Globus pallidus (tissue), 1 donor: ENCODE data around the gene EMP1.

Experiments
- DNase-seq: peaks from one replicate; pipeline ENCODE4 v3.0.0-alpha.2; 2015; ENCODE audit warnings: low spot score

Gene EMP1

DNA sequence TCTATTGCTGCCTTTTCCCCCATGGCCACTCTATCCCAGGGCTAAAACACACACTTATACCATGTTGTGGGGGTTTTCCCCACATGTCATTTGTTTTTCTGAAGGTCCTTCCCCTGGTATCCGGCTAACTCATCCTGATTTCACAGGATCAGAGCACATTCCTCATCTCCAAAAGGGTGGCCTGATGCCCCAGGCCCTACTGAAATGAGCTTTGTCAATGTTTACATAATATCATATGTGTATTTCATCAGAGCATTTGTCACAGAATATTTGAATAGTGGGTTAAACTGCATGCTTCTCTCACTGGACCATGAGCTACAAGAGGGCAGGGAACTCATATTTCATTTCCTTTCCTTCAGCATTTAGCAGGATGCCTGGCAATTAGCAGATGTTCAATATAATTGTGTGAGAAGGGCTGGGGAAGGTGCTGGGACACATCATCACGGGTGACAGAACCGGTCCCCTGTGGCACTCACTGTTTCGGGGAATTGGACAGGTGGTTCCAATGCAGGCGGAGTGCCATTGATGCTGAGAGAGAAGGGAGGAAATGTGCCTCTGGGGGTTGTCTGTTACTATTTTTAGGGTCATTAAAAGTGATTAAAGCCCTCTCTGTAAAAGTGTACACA lies 26.8 kb downstream of the EMP1 start:
- DNase-seq: no peak

DNA sequence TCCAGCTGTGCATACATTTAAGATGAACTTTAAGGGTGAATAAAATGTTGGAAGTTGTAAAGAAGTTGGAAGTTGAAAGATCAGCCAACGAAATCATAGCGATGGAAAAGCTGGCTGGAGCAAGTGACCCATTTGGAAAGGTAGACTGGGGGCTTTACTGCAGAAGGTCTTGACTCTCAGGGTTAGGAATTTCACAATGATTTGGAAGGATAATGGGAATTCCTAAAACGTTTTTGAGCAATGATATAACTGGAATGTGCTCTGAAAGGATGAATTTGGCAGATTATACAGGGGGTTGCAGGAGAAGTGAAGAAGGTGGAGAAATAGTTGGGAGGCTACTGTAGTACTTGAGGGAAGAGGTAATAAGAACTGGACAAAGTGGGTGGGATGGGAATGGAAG lies 27.4 kb downstream of the EMP1 start:
- no peak for DNase-seq

DNA sequence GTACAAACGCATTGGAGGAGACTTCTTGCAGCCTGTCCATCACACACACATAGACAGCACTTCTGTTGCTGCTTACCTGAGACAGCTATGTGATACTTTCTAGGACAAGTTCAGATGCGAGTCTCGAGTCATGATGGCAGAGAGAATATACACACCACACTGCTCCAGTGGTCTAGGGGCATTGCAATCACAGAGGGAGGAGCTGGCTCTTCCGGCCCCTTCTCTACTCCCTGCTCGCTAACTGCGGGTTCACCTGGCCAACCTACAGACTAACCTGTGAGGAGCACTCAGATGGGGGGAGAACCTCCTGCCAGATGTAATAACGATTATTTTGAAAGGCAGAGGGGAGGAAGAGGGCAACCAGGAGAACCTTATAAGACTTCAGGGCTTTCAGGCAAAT lies 30.7 kb downstream of the EMP1 start:
- DNase-seq: no peak

DNA sequence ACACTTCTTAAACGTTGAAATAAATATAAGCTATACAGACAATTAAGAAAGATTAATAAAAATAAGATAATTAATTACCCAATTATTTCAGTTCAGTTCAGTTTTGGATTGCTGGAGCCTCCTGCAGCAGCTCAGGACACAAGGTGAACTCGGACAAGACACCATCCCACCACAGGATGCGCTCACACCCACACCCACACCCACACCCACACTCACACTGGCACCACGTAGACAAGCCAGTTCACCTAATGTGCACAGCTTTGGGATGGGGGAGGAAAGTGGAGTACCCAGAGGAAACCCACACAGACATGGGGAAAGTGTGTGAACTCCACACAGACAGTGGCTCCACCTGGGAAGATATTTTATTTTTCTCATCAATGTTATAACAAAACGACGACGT lies 32.1 kb downstream of the EMP1 start:
- DNase-seq: no peak

- DNase-seq: no peak
Observed at GRCh38 chr12:13229504-13229903, 33.0 kb downstream of the EMP1 start.

- no peak for DNase-seq
Observed at GRCh38 chr12:13230500-13230899, 34.0 kb downstream of the EMP1 start.

DNA sequence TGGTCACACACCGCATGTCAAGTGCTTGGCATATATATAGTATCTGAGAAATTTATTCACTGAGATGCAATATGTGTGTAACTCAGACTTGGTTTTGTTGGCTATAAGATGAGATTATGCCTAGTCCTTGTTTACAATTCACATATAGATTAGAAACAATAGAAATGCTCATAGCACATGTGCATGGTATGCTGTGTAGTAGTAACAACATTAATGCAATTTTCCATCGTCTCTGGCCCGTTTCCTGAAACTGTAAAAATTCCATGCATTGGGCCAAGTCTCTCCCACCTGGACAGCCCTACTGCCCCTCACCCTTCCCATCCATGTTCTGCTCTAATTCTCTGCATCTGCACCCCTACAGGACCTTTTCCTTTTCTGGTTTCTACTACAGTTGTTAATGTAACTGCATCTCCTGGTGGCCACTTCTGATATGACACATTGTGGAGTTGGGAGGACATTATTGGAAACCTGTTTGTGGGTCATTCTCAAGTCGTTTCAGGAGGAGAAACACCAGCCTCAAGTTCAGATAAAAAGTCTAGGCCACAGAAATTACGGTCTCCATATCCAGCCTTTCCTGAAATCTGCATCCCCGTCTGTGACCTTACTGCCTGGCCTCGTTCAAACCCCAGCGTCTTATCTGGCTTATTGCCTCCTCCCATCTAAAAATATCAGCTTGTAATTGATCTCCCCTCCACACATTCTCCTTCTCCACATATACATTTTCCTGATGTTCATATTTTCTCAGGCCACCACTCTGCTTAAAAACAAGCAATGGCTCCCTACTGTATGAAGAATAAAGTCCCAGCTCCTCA lies 37.5 kb downstream of the EMP1 start:
- no peak for DNase-seq

DNA sequence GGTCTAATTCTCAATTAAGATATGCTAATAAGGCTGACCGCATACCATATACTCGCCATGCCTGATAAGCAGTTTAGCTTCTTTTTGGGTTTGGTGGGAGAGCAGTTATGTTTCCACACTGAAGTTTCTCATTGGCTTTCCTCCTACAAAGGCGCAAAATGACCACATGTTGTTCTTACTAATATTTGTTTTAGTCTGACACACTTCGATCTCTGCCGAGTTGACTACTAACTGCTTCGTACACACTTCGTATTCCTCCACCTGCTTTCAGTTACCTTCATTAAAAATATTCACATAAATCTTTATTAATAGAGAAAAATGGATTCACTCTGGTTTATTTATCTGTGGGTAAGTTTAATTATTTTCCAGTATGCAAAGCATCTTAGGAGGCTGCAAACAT lies 41.7 kb downstream of the EMP1 start:
- DNase-seq: no peak

DNA sequence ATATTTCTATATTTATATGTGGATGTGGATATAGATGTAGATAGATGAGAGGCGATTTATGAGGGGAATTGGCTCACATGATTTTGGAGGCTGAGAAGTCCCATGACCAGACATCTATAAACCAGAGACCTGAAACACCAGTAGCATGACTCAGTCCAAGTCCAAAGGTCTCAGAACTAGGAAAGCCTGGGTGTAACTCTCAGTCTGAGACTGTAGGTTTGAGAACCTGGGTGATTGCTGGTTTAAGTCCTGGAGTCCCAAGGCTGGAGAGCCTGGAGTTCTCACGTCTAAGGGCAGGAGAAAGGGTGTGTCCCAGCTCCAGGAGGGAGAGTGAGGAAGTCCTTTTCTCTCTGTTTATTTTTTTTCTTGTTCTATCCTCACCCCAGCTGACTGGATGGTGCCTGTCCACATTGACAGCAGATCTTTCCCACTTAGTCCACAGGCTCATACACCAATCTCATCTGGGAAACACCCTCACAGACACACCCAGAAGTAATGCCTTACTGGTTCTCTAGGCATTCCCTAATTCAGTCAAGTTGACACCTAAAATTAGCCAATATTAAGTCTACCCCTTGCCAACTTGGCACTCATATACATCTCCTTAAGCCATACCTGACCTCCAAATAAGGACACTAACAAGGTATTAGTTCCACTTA lies 45.4 kb downstream of the EMP1 start:
- DNase-seq: no peak

GRCh38 chr12:13242936-13243335 lies 46.4 kb downstream of the EMP1 start:
- DNase-seq: no peak

DNA sequence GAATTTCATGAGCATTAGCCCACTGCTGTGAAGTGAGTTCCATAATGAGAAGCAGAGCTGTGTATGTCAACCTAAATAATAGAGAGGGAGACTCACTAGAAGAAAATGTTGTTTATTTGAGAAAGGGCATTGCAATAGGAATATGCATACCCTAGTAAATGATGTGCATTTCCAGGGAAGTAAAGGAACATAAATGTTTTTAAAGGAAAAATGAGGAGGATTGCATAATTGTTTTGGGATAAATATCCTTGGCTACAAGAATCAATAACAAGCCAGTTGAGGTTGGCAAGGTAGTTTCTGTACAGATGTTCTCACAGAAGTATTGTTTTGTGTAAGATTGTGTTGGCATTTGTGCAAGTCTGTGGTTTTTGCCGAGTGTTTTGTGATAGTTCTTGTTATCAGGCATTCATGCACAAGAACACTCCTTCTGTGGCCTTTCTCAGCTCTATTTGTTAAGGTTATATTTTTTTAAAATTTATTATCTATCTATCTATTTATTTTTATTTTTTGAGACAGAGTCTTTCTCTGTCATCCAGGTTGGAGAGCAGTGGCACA lies 47.1 kb downstream of the EMP1 start:
- no peak for DNase-seq

DNA sequence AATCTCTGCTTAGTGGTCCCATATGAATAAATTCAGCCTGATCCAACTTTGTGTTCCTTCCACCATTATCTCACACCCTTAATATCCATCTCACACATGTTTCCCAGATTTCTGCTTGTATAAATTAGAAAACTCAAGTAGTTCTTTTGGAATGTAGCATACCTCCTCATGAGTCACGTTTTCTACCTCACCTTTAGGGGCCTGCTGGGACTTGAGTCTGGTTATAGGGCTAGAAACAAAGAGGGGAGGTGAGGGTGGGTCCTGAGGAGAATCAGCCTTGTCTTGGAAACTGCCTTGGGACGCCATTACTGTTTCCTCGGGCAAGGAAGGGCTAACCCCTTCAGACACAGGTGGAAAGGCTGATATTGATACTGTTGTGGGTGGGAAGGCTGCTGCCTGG lies 51.1 kb downstream of the EMP1 start:
- DNase-seq: no peak

GRCh38 chr12:13248964-13249363 lies 52.4 kb downstream of the EMP1 start:
- DNase-seq: no peak

- no peak for DNase-seq
Observed at GRCh38 chr12:13250416-13250815, 53.9 kb downstream of the EMP1 start.

- DNase-seq: no peak
Observed at GRCh38 chr12:13251521-13251920, 55.0 kb downstream of the EMP1 start.

DNA sequence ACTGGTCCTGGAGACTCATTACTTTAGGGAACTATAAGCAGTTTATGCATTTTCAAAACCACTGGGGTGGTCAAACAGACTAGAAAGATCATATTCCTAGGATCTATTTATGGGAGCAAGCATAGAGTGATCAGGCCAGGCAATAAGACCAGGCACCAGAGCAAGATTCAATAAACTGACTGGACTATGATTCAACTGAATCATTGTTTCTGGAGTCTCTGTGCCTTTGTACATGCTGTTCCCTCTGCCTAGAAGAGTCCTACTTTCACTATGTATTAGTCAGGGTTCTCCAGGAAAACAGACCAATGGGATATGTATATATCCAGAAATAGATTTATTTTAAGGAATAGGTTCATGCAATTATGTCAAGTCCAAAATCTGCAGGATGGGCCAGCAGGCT lies 55.5 kb downstream of the EMP1 start:
- DNase-seq: no peak

DNA sequence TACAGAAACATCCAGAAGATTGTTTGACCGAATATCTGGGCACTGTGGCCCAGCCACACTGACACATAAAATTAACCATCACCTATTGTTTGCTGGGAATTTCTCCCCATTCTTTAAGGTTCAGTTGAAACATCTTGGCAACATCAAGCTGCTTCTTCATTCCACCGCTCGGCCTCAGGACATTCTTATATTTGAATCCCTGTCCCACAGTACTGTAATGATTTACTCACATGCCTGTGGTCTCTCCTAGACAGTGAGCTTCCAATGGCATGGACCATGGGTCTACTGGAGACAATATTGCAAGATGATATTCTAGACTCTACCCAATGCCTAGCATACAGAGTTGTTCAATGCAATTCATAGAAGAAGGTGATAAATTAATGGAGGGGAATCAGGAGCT lies 56.1 kb downstream of the EMP1 start:
- no peak for DNase-seq

DNA sequence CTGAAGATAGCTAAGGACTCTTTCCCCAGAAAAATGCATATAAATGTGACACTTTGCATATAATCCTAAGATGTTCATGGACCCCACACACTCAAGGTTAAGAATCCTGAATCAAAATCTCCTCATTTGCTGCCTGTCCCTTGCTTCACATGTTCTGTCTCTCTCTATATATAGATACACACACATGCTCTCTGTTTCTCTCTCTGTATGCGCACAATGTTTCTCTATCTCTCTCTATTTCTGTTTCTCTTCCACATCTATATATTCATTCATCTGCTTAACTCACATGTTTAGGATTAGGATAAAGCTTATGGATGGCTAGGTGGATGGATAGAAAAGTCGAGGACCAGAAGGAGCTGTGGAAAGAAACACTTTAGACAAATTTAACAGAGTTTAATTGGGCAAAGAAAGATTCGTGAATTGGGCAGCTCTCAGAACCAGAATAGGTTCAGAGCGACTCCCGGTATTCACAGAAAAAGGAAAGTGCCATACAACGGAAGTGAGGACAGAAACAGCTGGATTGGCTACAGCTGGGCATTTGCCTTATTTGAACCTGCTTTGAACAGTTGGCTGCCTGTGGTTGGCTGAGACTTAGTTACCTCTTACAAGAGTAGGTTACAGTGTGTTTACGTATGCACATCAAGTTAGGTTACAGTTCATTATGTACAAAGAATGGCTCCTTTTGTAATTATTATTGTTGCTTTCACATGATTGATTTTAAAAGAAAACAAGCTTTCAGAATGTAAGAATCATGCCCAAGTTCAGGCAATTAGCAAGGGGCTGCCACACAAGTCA lies 57.6 kb downstream of the EMP1 start:
- no peak for DNase-seq

DNA sequence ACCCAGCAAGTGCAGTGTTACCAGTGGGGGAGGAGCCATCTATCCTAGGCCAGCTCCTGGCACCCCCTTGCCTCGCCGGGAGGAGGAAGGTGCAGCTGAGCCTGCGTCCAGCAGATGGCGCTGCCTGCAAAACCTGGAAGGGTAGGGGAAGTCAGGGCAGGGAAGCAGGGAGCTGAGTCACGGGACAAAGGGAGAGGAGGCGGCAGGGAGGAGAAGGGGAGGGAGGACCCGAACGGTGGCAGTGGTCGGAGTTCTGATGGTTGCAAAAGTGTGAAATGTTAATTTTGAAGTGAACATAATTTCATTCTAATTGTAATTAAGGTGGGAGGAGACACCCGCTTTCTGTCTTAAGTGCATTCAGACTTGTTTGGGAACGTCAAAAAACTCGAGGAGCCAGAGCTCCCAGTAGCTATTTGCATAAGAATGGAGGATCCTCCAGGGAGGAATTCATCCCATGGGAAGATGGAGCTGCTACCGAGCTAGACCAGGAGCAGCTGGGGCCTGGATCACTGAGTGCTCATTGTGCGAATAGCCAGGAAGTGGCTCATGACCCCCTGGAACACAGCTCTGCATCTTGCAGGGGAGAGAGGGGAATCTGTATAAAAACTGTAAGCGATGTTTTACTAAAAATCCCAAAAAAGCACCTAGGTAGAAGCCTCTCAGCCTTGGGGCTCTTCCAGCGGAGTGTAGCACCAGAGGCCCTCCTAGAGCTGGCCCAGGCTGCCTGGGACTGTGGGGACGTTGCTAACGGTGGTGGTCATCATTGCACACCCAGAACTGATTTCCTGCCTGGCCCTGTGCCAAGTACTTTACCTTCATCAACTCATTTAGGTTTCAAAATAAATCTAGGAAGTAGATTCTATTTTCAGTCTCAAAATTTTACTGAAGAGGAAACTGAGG lies 59.5 kb downstream of the EMP1 start:
- DNase-seq: peak; percentile 96

- DNase-seq: no peak
Observed at GRCh38 chr12:13256692-13257045, 60.1 kb downstream of the EMP1 start.

- no peak for DNase-seq
Observed at GRCh38 chr12:13257356-13257875, 60.9 kb downstream of the EMP1 start.
